Adrenal gland (tissue), 12 donors: ENCODE measurements around the gene TCF7L1. TPM values are rescaled to one million over a fixed set of nuclear protein-coding genes. Genes with fewer than 3 reads are reported as not detected.

Source experiments
- DNase-seq, 7 donors: peaks; one replicate each; pipeline ENCODE4 v3.0.0-alpha.2; 2019 to 2020
- H3K27ac ChIP-seq, 5 donors: fragments of 200-600 bp; sonication (generic) in 4 of 5; 1 replicate in 3 of 5; 2 replicates in 2 of 5; pipeline versions ENCODE4 v1.5.1 to v1.8.0; 2016 to 2020; ENCODE audit warnings: mild to moderate bottlenecking in 1 of 5
- H3K27me3 ChIP-seq: fragments of 200-600 bp; 2 replicates; pipeline ENCODE4 v1.8.0; 2021
- H3K36me3 ChIP-seq, 2 donors: fragments of 200-600 bp; replicated peaks in 1 of 2; 1 replicate in 1 of 2; 2 replicates in 1 of 2; pipeline versions ENCODE4 v1.5.1 to v1.8.0; 2018 to 2022
- H3K4me1 ChIP-seq, 2 donors: fragments of 200-600 bp; replicated peaks in 1 of 2; 1 replicate in 1 of 2; 2 replicates in 1 of 2; pipeline versions ENCODE4 v1.5.1 to v1.8.0; 2018 to 2021
- H3K4me3 ChIP-seq, 4 donors: fragments of 200-600 bp; sonication (generic) in 3 of 4; one replicate each; pipeline ENCODE4 v1.5.1; 2016 to 2018
- H3K9me3 ChIP-seq, 3 donors: fragments of 200-600 bp; sonication (generic) in 1 of 3; replicated peaks in 1 of 3; 1 replicate in 2 of 3; 2 replicates in 1 of 3; pipeline versions ENCODE4 v1.5.1 to v1.8.0; 2016 to 2021
- POLR2A ChIP-seq, 2 donors: fragments of 450-650 bp; IDR thresholded peaks; one replicate each; pipeline ENCODE4 v1.6.1; 2017; ENCODE audit warnings: antibody characterized with exemption in 2 of 2, mild to moderate bottlenecking in 2 of 2, moderate library complexity in 1 of 2
- WGBS, 4 donors: extraction: QIAGEN DNeasy Blood & Tissue Kit in 2 of 4; methylation state at CpG; one replicate each; pipeline versions ENCODE4 v1.1.5 to v1.1.7; 2013 to 2017; 5-methylcytosine and 5-hydroxymethylcytosine counted together
- intact Hi-C, 2 donors: fragments of 100-400 bp; cut with DNase I; formaldehyde crosslinking; loops; one replicate each; pipeline versions ENCODE4 v1.14.1 to v1.15.0; 2022 to 2023
- polyA plus RNA-seq, 3 donors: library from polyadenylated mRNA; stranded (reverse); fragments of 200-250 nt in 2 of 3; fragments of 350-450 nt in 1 of 3; fragmentation: Illumina TruSeq in 1 of 3; extraction: RNeasy Lipid Tissue Mini Kit (QIAGEN cat#74804) in 1 of 3; gene quantifications; one replicate each; pipeline ENCODE4 v1.2.3, GENCODE V29; 2013 to 2014
- total RNA-seq, 9 donors: library from RNA; depleted of rRNA in 4 of 9; stranded (reverse); fragments of >200 nt in 4 of 9; fragments of 120-200 nt in 1 of 9; fragmentation: NEBNext Ultra II Directional in 1 of 9; extraction: Animal tissue kit (Norgen Biotek cat#: 25700) in 1 of 9; gene quantifications; one replicate each; pipeline versions ENCODE4 v1.1.0 to v1.2.4, GENCODE V29; 2013 to 2023
- TF ChIP-seq, protein P1 (sequence below), 6 experiments: fragments of 450-650 bp in 4 of 6; fragments of 200-600 bp in 2 of 6; sonication (generic) in 1 of 6; IDR thresholded peaks; 1 replicate in 5 of 6; 2 replicates in 1 of 6; pipeline versions ENCODE4 v1.5.1 to v1.8.0; 2016 to 2021; ENCODE audit warnings: antibody characterized with exemption in 6 of 6, mild to moderate bottlenecking in 2 of 6, moderate library complexity in 1 of 6
- donor health status: healthy with polysubstance abuse.
- donor health status: Bipolar disorder and iron deficiency.
- donor health status: DM: yes; HTN: yes; CAD: no.
- donor health status: DM: no; HTN: no; CAD: no.
- donor health status: DM: no; HTN: no; CAD: no.
- donor health status: DM: yes; HTN: yes; CAD: no.

TCF7L1 gene
- total and polyA plus RNA-seq, 12 donors: 0.36 to 8.9 (median 3.2) TPM

DNA sequence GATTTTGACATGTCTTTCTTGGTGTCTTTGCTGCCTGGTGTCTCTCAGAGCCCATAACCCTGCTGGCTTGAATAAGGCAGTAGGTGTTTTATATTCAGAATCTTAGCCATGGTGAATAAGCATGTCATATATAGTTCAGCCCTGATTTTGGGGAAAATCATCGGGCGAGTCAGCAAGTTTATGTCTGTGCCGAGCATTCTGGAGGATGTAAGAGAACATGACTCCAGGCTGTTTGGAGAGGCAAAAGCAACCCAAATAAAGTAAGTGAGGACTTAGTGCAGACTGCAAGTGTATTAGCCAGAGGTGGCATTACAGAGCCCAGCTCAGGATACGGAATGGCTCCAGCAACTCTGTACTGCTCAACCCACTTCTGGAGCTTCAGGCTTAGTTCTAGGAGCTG, 50.3 kb downstream of the TCF7L1 start:
- no peak for DNase-seq
- Histone ChIP-seq H3K9me3 (no peaks in the 10 kb centered on the region), H3K27me3 (no peaks in the 10 kb centered on the region), H3K4me3 (no peak overlapping the region), H3K36me3 (no peaks in the 10 kb centered on the region), H3K27ac (no peak overlapping the region), H3K4me1 (peaks cover 0 to 8% of the 10 kb centered on the region in 2 donors)
- TF ChIP-seq, protein P1, sequence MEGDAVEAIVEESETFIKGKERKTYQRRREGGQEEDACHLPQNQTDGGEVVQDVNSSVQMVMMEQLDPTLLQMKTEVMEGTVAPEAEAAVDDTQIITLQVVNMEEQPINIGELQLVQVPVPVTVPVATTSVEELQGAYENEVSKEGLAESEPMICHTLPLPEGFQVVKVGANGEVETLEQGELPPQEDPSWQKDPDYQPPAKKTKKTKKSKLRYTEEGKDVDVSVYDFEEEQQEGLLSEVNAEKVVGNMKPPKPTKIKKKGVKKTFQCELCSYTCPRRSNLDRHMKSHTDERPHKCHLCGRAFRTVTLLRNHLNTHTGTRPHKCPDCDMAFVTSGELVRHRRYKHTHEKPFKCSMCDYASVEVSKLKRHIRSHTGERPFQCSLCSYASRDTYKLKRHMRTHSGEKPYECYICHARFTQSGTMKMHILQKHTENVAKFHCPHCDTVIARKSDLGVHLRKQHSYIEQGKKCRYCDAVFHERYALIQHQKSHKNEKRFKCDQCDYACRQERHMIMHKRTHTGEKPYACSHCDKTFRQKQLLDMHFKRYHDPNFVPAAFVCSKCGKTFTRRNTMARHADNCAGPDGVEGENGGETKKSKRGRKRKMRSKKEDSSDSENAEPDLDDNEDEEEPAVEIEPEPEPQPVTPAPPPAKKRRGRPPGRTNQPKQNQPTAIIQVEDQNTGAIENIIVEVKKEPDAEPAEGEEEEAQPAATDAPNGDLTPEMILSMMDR (IDR thresholded peaks at IDR 0.05): no peak
- no peak for TF ChIP-seq POLR2A (IDR thresholded peaks at IDR 0.05)
- intact Hi-C loops: no loop called here
- WGBS, 4 donors: 81 to 100% (median 85%) methylated on average over 4 of the region's 4 CpGs

DNA sequence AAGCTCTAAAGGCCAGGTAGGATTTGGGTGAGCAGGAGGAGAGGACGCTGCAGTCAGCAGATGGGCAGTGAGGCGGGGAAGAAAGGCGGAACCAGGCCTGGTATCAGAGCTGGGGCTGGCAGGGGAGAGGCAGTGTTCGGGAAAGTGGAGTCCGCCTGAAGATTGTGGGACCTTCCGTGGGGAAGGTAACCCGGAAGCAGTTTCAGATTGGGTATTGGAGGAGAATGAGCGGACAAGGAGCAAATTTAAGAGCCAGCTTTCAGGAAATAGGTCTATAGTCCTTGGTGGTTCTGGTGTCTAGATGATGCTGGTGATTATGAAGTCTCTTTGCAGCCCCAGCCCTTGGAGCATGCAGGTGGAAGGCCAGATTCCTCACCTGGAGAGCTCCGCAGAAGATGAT, 51.0 kb downstream of the TCF7L1 start:
- H3K36me3 ChIP-seq: no peaks in the 10 kb centered on the region
- 92 to 96% (median 95%) methylated on average over 9 of the region's 9 CpGs for WGBS, 4 donors
- no peak for TF ChIP-seq POLR2A (IDR thresholded peaks at IDR 0.05)
- no peak overlapping the region for H3K27ac ChIP-seq
- peaks cover 0 to 8% of the 10 kb centered on the region in 2 donors for H3K4me1 ChIP-seq
- no peak for DNase-seq
- intact Hi-C loops: no loop called here
- H3K27me3 ChIP-seq: no peaks in the 10 kb centered on the region
- no peaks in the 10 kb centered on the region for H3K9me3 ChIP-seq
- no peak overlapping the region for H3K4me3 ChIP-seq

DNA sequence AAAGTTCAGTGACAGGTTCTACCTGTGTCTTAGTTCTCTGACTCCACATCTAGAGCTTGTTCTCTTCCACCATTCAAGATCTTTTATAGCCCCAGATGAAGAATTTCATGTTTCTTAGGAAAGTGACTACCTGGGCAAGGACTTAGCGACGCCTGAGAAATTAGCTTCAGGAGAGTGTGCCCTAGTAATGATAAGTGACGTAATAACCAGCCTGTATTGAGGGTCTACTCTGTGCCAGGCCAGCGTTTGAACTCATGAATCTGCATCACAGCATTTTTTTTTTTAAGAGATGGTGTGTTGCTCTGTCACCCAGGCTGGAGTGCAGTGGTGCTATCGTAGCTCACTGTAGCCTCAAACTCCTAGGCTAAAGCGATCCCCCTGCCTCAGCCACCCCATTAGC, 51.8 kb downstream of the TCF7L1 start:
- TF ChIP-seq POLR2A (IDR thresholded peaks at IDR 0.05): no peak
- TF ChIP-seq, protein P1 (IDR thresholded peaks at IDR 0.05): no peak
- no peak for DNase-seq
- Histone ChIP-seq H3K36me3 (no peaks in the 10 kb centered on the region), H3K27ac (no peak overlapping the region), H3K4me1 (peaks cover 0 to 4% of the 10 kb centered on the region in 2 donors), H3K27me3 (no peaks in the 10 kb centered on the region), H3K4me3 (no peak overlapping the region), H3K9me3 (no peaks in the 10 kb centered on the region)
- intact Hi-C loops: no loop called here
- WGBS, 4 donors: 88 to 94% (median 90%) methylated on average over 6 of the region's 6 CpGs

DNA sequence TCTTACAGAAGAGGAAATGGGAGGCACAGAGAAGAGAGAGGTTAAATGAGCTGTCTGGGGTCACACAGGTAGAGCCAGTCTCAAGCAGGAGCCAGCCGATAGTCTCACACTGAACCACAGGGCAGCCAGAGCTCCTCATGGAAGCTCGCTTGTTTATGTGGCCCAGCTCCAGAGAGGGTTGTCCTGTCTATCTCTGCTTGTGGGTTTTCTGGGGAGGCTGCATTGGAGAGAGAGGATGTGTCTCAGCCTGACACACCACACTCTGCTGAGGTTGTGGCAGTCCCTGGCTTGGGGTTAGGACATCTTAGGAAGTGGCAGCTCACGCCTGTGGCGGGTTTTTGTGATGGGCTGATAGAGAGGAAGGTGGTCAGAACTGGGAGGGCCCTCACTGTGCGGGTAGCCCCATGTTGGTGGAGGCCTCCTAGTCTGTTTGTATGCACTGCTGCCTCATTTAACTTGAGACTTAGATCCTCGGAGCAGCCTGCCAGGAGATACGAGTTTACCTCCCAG, 52.3 kb downstream of the TCF7L1 start:
- H3K4me1 ChIP-seq: no peaks in the 10 kb centered on the region
- H3K4me3 ChIP-seq: no peak overlapping the region
- no peak for TF ChIP-seq POLR2A (IDR thresholded peaks at IDR 0.05)
- TF ChIP-seq, protein P1 (IDR thresholded peaks at IDR 0.05): no peak
- intact Hi-C loops: no loop called here
- 79 to 87% (median 83%) methylated on average over 6 to 7 of the region's 7 CpGs for WGBS, 4 donors
- no peaks in the 10 kb centered on the region for H3K36me3 ChIP-seq
- no peak overlapping the region for H3K27ac ChIP-seq
- no peaks in the 10 kb centered on the region for H3K27me3 ChIP-seq
- no peaks in the 10 kb centered on the region for H3K9me3 ChIP-seq
- no peak for DNase-seq

DNA sequence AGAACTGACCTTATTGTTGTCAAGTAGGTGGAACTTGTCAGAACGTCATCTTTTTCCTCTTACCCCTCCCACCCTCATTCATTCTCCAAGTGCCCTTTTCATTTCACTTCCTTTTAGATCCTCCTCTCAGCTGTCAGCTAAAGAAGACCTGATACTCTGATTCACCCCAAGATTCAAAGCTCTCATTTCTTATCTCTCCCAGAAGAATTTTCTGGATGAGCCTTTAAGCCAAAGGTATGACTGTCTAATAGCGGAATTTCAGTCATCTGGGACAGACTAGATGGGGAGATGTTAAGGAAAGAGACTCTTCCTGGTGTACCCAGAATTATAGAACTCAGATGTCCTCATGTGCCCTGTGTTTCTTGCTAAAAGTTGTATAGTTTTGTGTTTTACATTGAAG, 53.9 kb downstream of the TCF7L1 start:
- Histone ChIP-seq H3K9me3 (no peaks in the 10 kb centered on the region), H3K27me3 (no peaks in the 10 kb centered on the region), H3K36me3 (no peaks in the 10 kb centered on the region), H3K27ac (no peak overlapping the region), H3K4me3 (no peak overlapping the region), H3K4me1 (no peaks in the 10 kb centered on the region)
- intact Hi-C loops: no loop called here
- WGBS, 4 donors: 55 to 77% (median 67%) methylated on average over 2 of the region's 2 CpGs
- DNase-seq: no peak
- TF ChIP-seq, protein P1 (IDR thresholded peaks at IDR 0.05): no peak
- no peak for TF ChIP-seq POLR2A (IDR thresholded peaks at IDR 0.05)
